ENCODE results near the gene FOXG1.

FOXG1 gene

GRCh38 chr14:28755884-28756268 lies 10.7 kb upstream of the FOXG1 start:
- Histone ChIP-seq H3K27me3 (ENCODE audit: control insufficient read depth, insufficient read depth, low read length) (peaks cover 67% of the 10 kb centered on the region), H3K9ac (ENCODE audit: low read depth, low read length) (no peak overlapping the region), H3K4me1 (ENCODE audit: control insufficient read depth, insufficient read depth, low read length) (peaks cover 25% of the 10 kb centered on the region), H3K36me3 (ENCODE audit: control insufficient read depth, insufficient read depth, low read length) (no peaks in the 10 kb centered on the region), H3K4me3 (ENCODE audit: low read depth, low read length) (no peak overlapping the region), H3K9me3 (ENCODE audit: control insufficient read depth, insufficient read depth, low read length) (no peaks in the 10 kb centered on the region), H3K27ac (ENCODE audit: low read depth, low read length) (no peak overlapping the region)

- Histone ChIP-seq H3K9ac (ENCODE audit: low read depth, low read length) (no peak overlapping the region), H3K4me1 (ENCODE audit: control insufficient read depth, insufficient read depth, low read length) (peaks cover 25% of the 10 kb centered on the region), H3K9me3 (ENCODE audit: control insufficient read depth, insufficient read depth, low read length) (no peaks in the 10 kb centered on the region), H3K36me3 (ENCODE audit: control insufficient read depth, insufficient read depth, low read length) (no peaks in the 10 kb centered on the region), H3K27ac (ENCODE audit: low read depth, low read length) (no peak overlapping the region), H3K4me3 (ENCODE audit: low read depth, low read length) (no peak overlapping the region), H3K27me3 (ENCODE audit: control insufficient read depth, insufficient read depth, low read length) (peaks cover 72% of the 10 kb centered on the region)
Measured at GRCh38 chr14:28756269-28756883, 10.2 kb upstream of the FOXG1 start.

GRCh38 chr14:28756884-28757570 lies 9.6 kb upstream of the FOXG1 start:
- peak overlapping the region; percentile 41 for H3K4me3 ChIP-seq (ENCODE audit: low read depth, low read length)
- no peaks in the 10 kb centered on the region for H3K9me3 ChIP-seq (ENCODE audit: control insufficient read depth, insufficient read depth, low read length)
- H3K27me3 ChIP-seq (ENCODE audit: control insufficient read depth, insufficient read depth, low read length) = peaks cover 78% of the 10 kb centered on the region
- H3K4me1 ChIP-seq (ENCODE audit: control insufficient read depth, insufficient read depth, low read length) = peaks cover 25% of the 10 kb centered on the region
- H3K36me3 ChIP-seq (ENCODE audit: control insufficient read depth, insufficient read depth, low read length) = no peaks in the 10 kb centered on the region
- H3K9ac ChIP-seq (ENCODE audit: low read depth, low read length) = no peak overlapping the region
- H3K27ac ChIP-seq (ENCODE audit: low read depth, low read length) = no peak overlapping the region

GRCh38 chr14:28757786-28758185 lies 8.8 kb upstream of the FOXG1 start:
- H3K4me3 ChIP-seq (ENCODE audit: low read depth, low read length) = no peak overlapping the region
- H3K9me3 ChIP-seq (ENCODE audit: control insufficient read depth, insufficient read depth, low read length) = no peaks in the 10 kb centered on the region
- H3K36me3 ChIP-seq (ENCODE audit: control insufficient read depth, insufficient read depth, low read length) = no peaks in the 10 kb centered on the region
- no peak overlapping the region for H3K9ac ChIP-seq (ENCODE audit: low read depth, low read length)
- no peak overlapping the region for H3K27ac ChIP-seq (ENCODE audit: low read depth, low read length)
- peaks cover 25% of the 10 kb centered on the region for H3K4me1 ChIP-seq (ENCODE audit: control insufficient read depth, insufficient read depth, low read length)
- H3K27me3 ChIP-seq (ENCODE audit: control insufficient read depth, insufficient read depth, low read length) = peaks cover 86% of the 10 kb centered on the region

GRCh38 chr14:28758253-28758884 lies 8.2 kb upstream of the FOXG1 start:
- Histone ChIP-seq H3K9ac (ENCODE audit: low read depth, low read length) (no peak overlapping the region), H3K4me3 (ENCODE audit: low read depth, low read length) (no peak overlapping the region), H3K4me1 (ENCODE audit: control insufficient read depth, insufficient read depth, low read length) (peaks cover 25% of the 10 kb centered on the region), H3K36me3 (ENCODE audit: control insufficient read depth, insufficient read depth, low read length) (no peaks in the 10 kb centered on the region), H3K9me3 (ENCODE audit: control insufficient read depth, insufficient read depth, low read length) (no peaks in the 10 kb centered on the region), H3K27me3 (ENCODE audit: control insufficient read depth, insufficient read depth, low read length) (peaks cover 92% of the 10 kb centered on the region), H3K27ac (ENCODE audit: low read depth, low read length) (no peak overlapping the region)

- peaks cover 98% of the 10 kb centered on the region for H3K27me3 ChIP-seq (ENCODE audit: control insufficient read depth, insufficient read depth, low read length)
- no peak overlapping the region for H3K9ac ChIP-seq (ENCODE audit: low read depth, low read length)
- no peaks in the 10 kb centered on the region for H3K9me3 ChIP-seq (ENCODE audit: control insufficient read depth, insufficient read depth, low read length)
- H3K4me3 ChIP-seq (ENCODE audit: low read depth, low read length) = peak overlapping the region; percentile 40; the same call in 1 of the 2 replicates
- no peaks in the 10 kb centered on the region for H3K36me3 ChIP-seq (ENCODE audit: control insufficient read depth, insufficient read depth, low read length)
- H3K27ac ChIP-seq (ENCODE audit: low read depth, low read length) = no peak overlapping the region
- peaks cover 29% of the 10 kb centered on the region for H3K4me1 ChIP-seq (ENCODE audit: control insufficient read depth, insufficient read depth, low read length)
Measured at GRCh38 chr14:28758885-28759652, 7.5 kb upstream of the FOXG1 start.

- Histone ChIP-seq H3K4me3 (ENCODE audit: low read depth, low read length) (peak overlapping the region; percentile 40; the same call in 1 of the 2 replicates), H3K27me3 (ENCODE audit: control insufficient read depth, insufficient read depth, low read length) (peaks cover 100% of the 10 kb centered on the region), H3K36me3 (ENCODE audit: control insufficient read depth, insufficient read depth, low read length) (no peaks in the 10 kb centered on the region), H3K9ac (ENCODE audit: low read depth, low read length) (no peak overlapping the region), H3K27ac (ENCODE audit: low read depth, low read length) (no peak overlapping the region), H3K9me3 (ENCODE audit: control insufficient read depth, insufficient read depth, low read length) (no peaks in the 10 kb centered on the region), H3K4me1 (ENCODE audit: control insufficient read depth, insufficient read depth, low read length) (peaks cover 30% of the 10 kb centered on the region)
Measured at GRCh38 chr14:28759653-28760313, 6.8 kb upstream of the FOXG1 start.

- Histone ChIP-seq H3K27ac (ENCODE audit: low read depth, low read length) (no peak overlapping the region), H3K9ac (ENCODE audit: low read depth, low read length) (no peak overlapping the region), H3K27me3 (ENCODE audit: control insufficient read depth, insufficient read depth, low read length) (peaks cover 100% of the 10 kb centered on the region), H3K9me3 (ENCODE audit: control insufficient read depth, insufficient read depth, low read length) (no peaks in the 10 kb centered on the region), H3K4me3 (ENCODE audit: low read depth, low read length) (no peak overlapping the region; the same call in 1 of the 2 replicates), H3K36me3 (ENCODE audit: control insufficient read depth, insufficient read depth, low read length) (no peaks in the 10 kb centered on the region), H3K4me1 (ENCODE audit: control insufficient read depth, insufficient read depth, low read length) (peaks cover 31% of the 10 kb centered on the region)
Measured at GRCh38 chr14:28760431-28760996, 6.1 kb upstream of the FOXG1 start.

GRCh38 chr14:28761438-28762291 lies 4.9 kb upstream of the FOXG1 start:
- peaks cover 26% of the 10 kb centered on the region for H3K4me1 ChIP-seq (ENCODE audit: control insufficient read depth, insufficient read depth, low read length)
- no peak overlapping the region for H3K27ac ChIP-seq (ENCODE audit: low read depth, low read length)
- no peaks in the 10 kb centered on the region for H3K36me3 ChIP-seq (ENCODE audit: control insufficient read depth, insufficient read depth, low read length)
- no peak overlapping the region for H3K9ac ChIP-seq (ENCODE audit: low read depth, low read length)
- H3K27me3 ChIP-seq (ENCODE audit: control insufficient read depth, insufficient read depth, low read length) = peaks cover 96% of the 10 kb centered on the region
- H3K9me3 ChIP-seq (ENCODE audit: control insufficient read depth, insufficient read depth, low read length) = no peaks in the 10 kb centered on the region
- no peak overlapping the region for H3K4me3 ChIP-seq (ENCODE audit: low read depth, low read length)

All from HUES48 (cell line).